B cell (primary cell): ENCODE results near the gene ACER1. TPM values are rescaled to one million over a fixed set of nuclear protein-coding genes. Genes with fewer than 3 reads are reported as not detected.

Experiments
- ATAC-seq: fragments of 200-7000 bp; cut with Tn5 transposase; one replicate; pipeline ENCODE4 v1.10.0; 2021; ENCODE audit warnings: low read depth, mild to moderate bottlenecking, moderate number of reproducible peaks, moderate library complexity
- CTCF ChIA-PET: fragments of 350-600 bp; sonication (Branson Sonifier 250); formaldehyde crosslinking; loops from one replicate; lab custom pipeline; 2021; ENCODE audit warnings: antibody characterized with exemption, inconsistent platforms; lab: Charles Lee
- POLR2A ChIA-PET: fragments of 350-600 bp; sonication (Branson Sonifier 250); formaldehyde crosslinking; loops from one replicate; lab custom pipeline; 2021; ENCODE audit warnings: antibody characterized with exemption; lab: Charles Lee
- DNase-seq: peaks from one replicate; pipeline ENCODE4 v3.0.0; 2013
- H2AFZ ChIP-seq: 2 replicates; pipeline ENCODE4 v1.6.1; 2012; ENCODE audit warnings: mild to moderate bottlenecking, low read depth, low read length; ENCODE audit not compliant: insufficient read depth, poor library complexity, severe bottlenecking
- H3K27ac ChIP-seq, 2 donors: 1 replicate in 1 of 2; 2 replicates in 1 of 2; pipeline ENCODE4 v1.5.1; 2012 to 2013; ENCODE audit warnings: low read length in 2 of 2, mild to moderate bottlenecking in 2 of 2, moderate library complexity in 1 of 2
- H3K27me3 ChIP-seq, 4 experiments: fragments of 200-600 bp in 1 of 4; sonication (generic) in 1 of 4; replicated peaks in 1 of 4; 1 replicate in 2 of 4; 2 replicates in 2 of 4; pipeline versions ENCODE4 v1.6.1 to v1.7.0; 2013 to 2016; ENCODE audit warnings: low read length in 3 of 4, mild to moderate bottlenecking in 2 of 4, mixed read lengths in 1 of 4, moderate library complexity in 1 of 4; ENCODE audit not compliant: insufficient read depth in 4 of 4, control insufficient read depth in 3 of 4; ENCODE audit errors: control extremely low read depth in 1 of 4
- H3K36me3 ChIP-seq, 2 experiments: replicated peaks in 1 of 2; 1 replicate in 1 of 2; 2 replicates in 1 of 2; pipeline versions ENCODE4 v1.6.1 to v1.7.1; 2013; ENCODE audit warnings: low read length in 1 of 2; ENCODE audit not compliant: insufficient read depth in 2 of 2, control insufficient read depth in 1 of 2; ENCODE audit errors: control extremely low read depth in 1 of 2, extremely low read depth in 1 of 2
- H3K4me1 ChIP-seq, 2 donors: fragments of 200-600 bp in 1 of 2; sonication (generic) in 1 of 2; 1 replicate in 1 of 2; 2 replicates in 1 of 2; pipeline versions ENCODE4 v1.5.1 to v1.6.1; 2013 to 2017; ENCODE audit warnings: low read length in 2 of 2; ENCODE audit not compliant: control insufficient read depth in 2 of 2, insufficient read depth in 2 of 2
- H3K4me2 ChIP-seq: replicated peaks from 2 replicates; pipeline ENCODE3; 2012; ENCODE audit warnings: mild to moderate bottlenecking, low read depth, low read length; ENCODE audit not compliant: poor library complexity, severe bottlenecking
- H3K4me3 ChIP-seq, 5 experiments: fragments of 200-600 bp in 1 of 5; sonication (generic) in 1 of 5; 1 replicate in 3 of 5; 2 replicates in 2 of 5; pipeline versions ENCODE4 v1.5.1 to v1.7.0; 2011 to 2016; ENCODE audit warnings: low read length in 4 of 5, mild to moderate bottlenecking in 4 of 5, low read depth in 2 of 5, control low read depth in 1 of 5, moderate library complexity in 1 of 5; ENCODE audit not compliant: insufficient read depth in 1 of 5; ENCODE audit errors: control extremely low read depth in 1 of 5, extremely low read depth in 1 of 5
- H3K79me2 ChIP-seq: fragments of 200-600 bp; sonication (generic); one replicate; pipeline ENCODE4 v1.6.0; 2016; ENCODE audit warnings: low read length; ENCODE audit not compliant: control insufficient read depth, insufficient read depth
- H3K9ac ChIP-seq: fragments of 200-600 bp; sonication (generic); 2 replicates; pipeline ENCODE4 v1.6.1; 2017; ENCODE audit warnings: mild to moderate bottlenecking, low read length, moderate library complexity
- H3K9me3 ChIP-seq, 3 donors: one replicate each; pipeline versions ENCODE4 v1.6.1 to v1.7.1; 2013; ENCODE audit warnings: low read length in 2 of 3; ENCODE audit not compliant: control insufficient read depth in 2 of 3, insufficient read depth in 1 of 3; ENCODE audit errors: control extremely low read depth in 1 of 3
- H4K20me1 ChIP-seq: 2 replicates; pipeline ENCODE4 v1.6.0; 2012; ENCODE audit warnings: mild to moderate bottlenecking, low read length; ENCODE audit not compliant: insufficient read depth, control insufficient read depth, poor library complexity, severe bottlenecking
- H3K27ac Mint-ChIP-seq: one replicate; pipeline ENCODE4 v1.8.0; 2021; ENCODE audit warnings: mixed read lengths
- H3K27me3 Mint-ChIP-seq: one replicate; pipeline ENCODE4 v1.8.0; 2021; ENCODE audit warnings: mixed read lengths
- H3K4me1 Mint-ChIP-seq: one replicate; pipeline ENCODE4 v1.8.0; 2021; ENCODE audit warnings: mixed read lengths
- H3K4me3 Mint-ChIP-seq: one replicate; pipeline ENCODE4 v1.8.0; 2021; ENCODE audit warnings: mixed read lengths
- H3K9me3 Mint-ChIP-seq: one replicate; pipeline ENCODE4 v1.8.0; 2022; ENCODE audit warnings: mixed read lengths; ENCODE audit not compliant: insufficient read depth
- EZH2 ChIP-seq: IDR thresholded peaks from 2 replicates; pipeline ENCODE4 v1.6.1; 2012; ENCODE audit warnings: borderline replicate concordance, low read depth, mild to moderate bottlenecking, moderate library complexity, low read length; ENCODE audit not compliant: insufficient read depth, poor library complexity, severe bottlenecking
- WGBS: methylation state at CpG from one replicate; pipeline ENCODE4 v1.1.5; 2013; ENCODE audit warnings: missing lambda C conversion rate; ENCODE audit not compliant: insufficient coverage; 5-methylcytosine and 5-hydroxymethylcytosine counted together
- intact Hi-C: fragments of 100-400 bp; cut with micrococcal nuclease; formaldehyde crosslinking; loops from one replicate; pipeline ENCODE4 v1.10.0; 2022
- polyA plus RNA-seq: library from polyadenylated mRNA; depleted of rRNA; stranded (reverse); fragments of >200 nt; gene quantifications from 2 replicates; pipeline ENCODE4 v1.2.3, GENCODE V29; 2012
- total RNA-seq, 2 donors: library from RNA; stranded (reverse); fragments of 120-200 nt in 1 of 2; gene quantifications; 1 replicate in 1 of 2; 2 replicates in 1 of 2; pipeline versions ENCODE4 v1.2.3 to v1.2.4, GENCODE V29; 2013 to 2022
- TF ChIP-seq, protein P1 (sequence below): fragments of 200-600 bp; IDR thresholded peaks from one replicate; pipeline ENCODE4 v1.8.0; 2022; ENCODE audit warnings: antibody characterized with exemption, mild to moderate bottlenecking

Gene ACER1
- total and polyA plus RNA-seq, 2 donors (not counting 1 experiment from before 2014, with no cell fraction given): not detected

DNA sequence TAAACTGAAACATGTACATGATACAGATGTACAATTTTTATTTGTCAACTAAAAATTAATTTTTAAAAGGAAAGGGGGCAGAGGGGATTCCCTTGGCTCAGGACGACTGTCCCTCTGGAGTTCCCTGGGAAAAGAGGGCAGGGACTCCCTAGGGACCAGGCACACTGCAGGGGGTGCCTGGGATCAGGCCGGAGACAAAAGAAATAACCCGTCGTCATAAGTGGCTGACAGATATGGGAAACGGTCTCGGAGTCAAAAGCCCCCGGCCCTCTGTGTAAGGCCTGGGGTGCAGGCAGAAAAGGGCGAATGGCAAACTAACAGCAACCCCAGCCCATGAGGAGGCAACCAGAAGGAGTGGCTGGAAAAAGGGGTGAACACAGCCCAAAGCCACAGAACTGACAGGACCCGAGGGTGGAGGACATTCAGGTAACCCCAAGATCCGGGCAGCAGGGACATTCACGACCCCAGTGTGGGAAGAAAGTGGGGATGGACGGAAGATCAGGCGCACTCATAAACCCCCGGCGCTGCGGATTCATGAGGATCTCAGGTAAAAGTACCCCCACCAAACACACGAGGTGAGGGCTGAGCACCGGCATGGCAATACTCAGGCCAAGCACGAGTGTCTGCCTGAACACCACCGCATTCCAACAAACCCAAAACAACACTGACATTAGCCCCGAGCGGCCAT lies 60.4 kb downstream of the ACER1 start:
- Mint-ChIP-seq H3K27ac (no peak overlapping the region), H3K9me3 (no peaks in the 10 kb centered on the region), H3K4me3 (no peak overlapping the region), H3K4me1 (peaks cover 22% of the 10 kb centered on the region), H3K27me3 (no peaks in the 10 kb centered on the region)
- no peaks in the 10 kb centered on the region for H3K27me3 ChIP-seq
- ChIA-PET POLR2A (no interaction called here), CTCF (no interaction called here)
- H3K4me2 ChIP-seq: no peak overlapping the region
- no peak overlapping the region for H3K27ac ChIP-seq
- H3K4me3 ChIP-seq: no peak overlapping the region
- no peak overlapping the region for H3K9ac ChIP-seq
- no peaks in the 10 kb centered on the region for H3K9me3 ChIP-seq
- H4K20me1 ChIP-seq: peaks cover 83% of the 10 kb centered on the region
- H3K36me3 ChIP-seq: peaks cover 0 to 11% of the 10 kb centered on the region in 2 experiments
- no peak overlapping the region for H2AFZ ChIP-seq
- H3K79me2 ChIP-seq: peaks cover 86% of the 10 kb centered on the region
- DNase-seq (no peak), ATAC-seq (no peak)
- peaks cover 3 to 6% of the 10 kb centered on the region in 2 donors for H3K4me1 ChIP-seq
- TF ChIP-seq, protein P1, sequence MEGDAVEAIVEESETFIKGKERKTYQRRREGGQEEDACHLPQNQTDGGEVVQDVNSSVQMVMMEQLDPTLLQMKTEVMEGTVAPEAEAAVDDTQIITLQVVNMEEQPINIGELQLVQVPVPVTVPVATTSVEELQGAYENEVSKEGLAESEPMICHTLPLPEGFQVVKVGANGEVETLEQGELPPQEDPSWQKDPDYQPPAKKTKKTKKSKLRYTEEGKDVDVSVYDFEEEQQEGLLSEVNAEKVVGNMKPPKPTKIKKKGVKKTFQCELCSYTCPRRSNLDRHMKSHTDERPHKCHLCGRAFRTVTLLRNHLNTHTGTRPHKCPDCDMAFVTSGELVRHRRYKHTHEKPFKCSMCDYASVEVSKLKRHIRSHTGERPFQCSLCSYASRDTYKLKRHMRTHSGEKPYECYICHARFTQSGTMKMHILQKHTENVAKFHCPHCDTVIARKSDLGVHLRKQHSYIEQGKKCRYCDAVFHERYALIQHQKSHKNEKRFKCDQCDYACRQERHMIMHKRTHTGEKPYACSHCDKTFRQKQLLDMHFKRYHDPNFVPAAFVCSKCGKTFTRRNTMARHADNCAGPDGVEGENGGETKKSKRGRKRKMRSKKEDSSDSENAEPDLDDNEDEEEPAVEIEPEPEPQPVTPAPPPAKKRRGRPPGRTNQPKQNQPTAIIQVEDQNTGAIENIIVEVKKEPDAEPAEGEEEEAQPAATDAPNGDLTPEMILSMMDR: no peak
- TF ChIP-seq EZH2: no peak
- intact Hi-C loops: no loop called here
- WGBS: 95% methylated on average over 18 of the region's 22 CpGs

DNA sequence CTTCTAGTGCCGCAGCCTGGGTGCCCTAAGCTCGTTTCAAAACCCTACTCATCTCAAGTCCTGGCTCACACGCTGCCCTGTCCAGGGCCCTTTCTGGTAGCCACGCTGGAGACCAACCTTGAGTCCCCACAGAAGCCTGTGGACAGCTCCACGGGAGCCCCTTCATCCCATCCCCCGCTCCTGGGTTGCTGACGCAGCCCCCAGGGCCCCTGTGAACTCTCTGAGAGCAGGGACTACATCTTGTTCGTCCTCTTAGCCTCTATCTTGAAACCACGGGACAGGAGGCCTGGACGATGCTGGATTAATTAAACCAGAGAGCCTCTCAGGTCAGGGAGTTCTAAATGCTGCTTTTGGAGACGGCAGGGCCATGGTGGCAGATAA lies 61.0 kb downstream of the ACER1 start:
- ATAC-seq: no peak
- intact Hi-C loops: no loop called here
- ChIA-PET CTCF (no interaction called here), POLR2A (no interaction called here)
- H3K4me2 ChIP-seq: no peak overlapping the region
- Mint-ChIP-seq H3K4me1 (peaks cover 15% of the 10 kb centered on the region), H3K27ac (no peak overlapping the region), H3K9me3 (no peaks in the 10 kb centered on the region), H3K27me3 (no peaks in the 10 kb centered on the region), H3K4me3 (no peak overlapping the region)
- peaks cover 86% of the 10 kb centered on the region for H3K79me2 ChIP-seq
- WGBS: 90% methylated on average over 11 of the region's 11 CpGs
- no peak for DNase-seq
- peaks cover 0 to 18% of the 10 kb centered on the region in 2 experiments for H3K36me3 ChIP-seq
- H3K27me3 ChIP-seq: no peaks in the 10 kb centered on the region
- H3K27ac ChIP-seq: no peak overlapping the region
- H2AFZ ChIP-seq: no peak overlapping the region
- H3K9me3 ChIP-seq: no peaks in the 10 kb centered on the region
- peaks cover 81% of the 10 kb centered on the region for H4K20me1 ChIP-seq
- no peak for TF ChIP-seq EZH2
- TF ChIP-seq, protein P1: no peak
- H3K4me3 ChIP-seq: no peak overlapping the region
- H3K9ac ChIP-seq: no peak overlapping the region
- peaks cover 0 to 2% of the 10 kb centered on the region in 2 donors for H3K4me1 ChIP-seq
